Measurements from ENCODE around the gene ADISSP.

DNA sequence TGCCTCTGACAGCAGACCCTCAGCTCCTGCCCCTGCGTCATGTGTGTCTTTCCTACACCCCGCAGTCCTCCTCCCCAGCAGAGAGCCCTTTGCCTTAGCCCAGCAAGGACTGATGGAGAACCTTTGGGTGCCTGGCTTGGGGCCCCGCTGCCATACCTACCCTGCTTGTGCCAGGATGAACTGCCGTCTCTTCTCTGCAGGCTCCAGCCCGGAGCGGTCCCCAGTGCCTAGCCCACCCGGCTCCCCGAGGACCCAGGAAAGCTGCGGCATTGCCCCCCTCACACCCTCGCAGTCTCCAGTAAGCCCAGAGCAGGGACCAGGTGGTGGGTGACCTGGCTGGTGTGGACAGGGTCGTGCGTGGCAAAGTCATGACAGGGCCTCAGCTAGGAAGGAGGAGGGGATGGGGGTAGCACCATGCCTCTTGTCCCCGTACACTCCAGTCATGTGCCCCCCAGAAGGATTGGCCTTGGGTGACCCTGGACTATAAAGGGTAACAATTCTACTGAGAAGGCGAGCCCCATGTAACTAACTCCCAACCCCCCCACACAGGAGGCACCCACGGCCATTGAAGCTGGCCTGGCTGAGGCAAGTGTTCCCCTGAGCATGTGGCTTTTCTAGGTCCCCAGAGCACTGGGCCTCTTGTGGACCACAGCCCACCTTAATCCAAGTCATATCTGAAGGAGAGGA, 26.8 kb downstream of the ADISSP start:
- TF ChIP-seq, protein P1, sequence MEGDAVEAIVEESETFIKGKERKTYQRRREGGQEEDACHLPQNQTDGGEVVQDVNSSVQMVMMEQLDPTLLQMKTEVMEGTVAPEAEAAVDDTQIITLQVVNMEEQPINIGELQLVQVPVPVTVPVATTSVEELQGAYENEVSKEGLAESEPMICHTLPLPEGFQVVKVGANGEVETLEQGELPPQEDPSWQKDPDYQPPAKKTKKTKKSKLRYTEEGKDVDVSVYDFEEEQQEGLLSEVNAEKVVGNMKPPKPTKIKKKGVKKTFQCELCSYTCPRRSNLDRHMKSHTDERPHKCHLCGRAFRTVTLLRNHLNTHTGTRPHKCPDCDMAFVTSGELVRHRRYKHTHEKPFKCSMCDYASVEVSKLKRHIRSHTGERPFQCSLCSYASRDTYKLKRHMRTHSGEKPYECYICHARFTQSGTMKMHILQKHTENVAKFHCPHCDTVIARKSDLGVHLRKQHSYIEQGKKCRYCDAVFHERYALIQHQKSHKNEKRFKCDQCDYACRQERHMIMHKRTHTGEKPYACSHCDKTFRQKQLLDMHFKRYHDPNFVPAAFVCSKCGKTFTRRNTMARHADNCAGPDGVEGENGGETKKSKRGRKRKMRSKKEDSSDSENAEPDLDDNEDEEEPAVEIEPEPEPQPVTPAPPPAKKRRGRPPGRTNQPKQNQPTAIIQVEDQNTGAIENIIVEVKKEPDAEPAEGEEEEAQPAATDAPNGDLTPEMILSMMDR (IDR thresholded peaks at IDR 0.05), result no peak
- no peak for TF ChIP-seq POLR2A (IDR thresholded peaks at IDR 0.05)

All from thyroid gland (tissue), 4 donors.